PC-9 (cell line): Measurements from ENCODE around the gene OSCP1.

ENCODE experiments used
- EZH2 ChIP-seq: fragments of 200-600 bp; sonication (generic); IDR thresholded peaks from 2 replicates; pipeline ENCODE4 v1.8.0; 2017; ENCODE audit warnings: antibody characterized with exemption, low read depth
- TF ChIP-seq, protein P1 (sequence below): fragments of 200-600 bp; sonication (generic); conservative IDR thresholded peaks from 2 replicates; pipeline ENCODE4 v1.6.1; 2017; ENCODE audit warnings: mixed run types, antibody characterized with exemption, mild to moderate bottlenecking, moderate library complexity

- TF ChIP-seq, protein P1, sequence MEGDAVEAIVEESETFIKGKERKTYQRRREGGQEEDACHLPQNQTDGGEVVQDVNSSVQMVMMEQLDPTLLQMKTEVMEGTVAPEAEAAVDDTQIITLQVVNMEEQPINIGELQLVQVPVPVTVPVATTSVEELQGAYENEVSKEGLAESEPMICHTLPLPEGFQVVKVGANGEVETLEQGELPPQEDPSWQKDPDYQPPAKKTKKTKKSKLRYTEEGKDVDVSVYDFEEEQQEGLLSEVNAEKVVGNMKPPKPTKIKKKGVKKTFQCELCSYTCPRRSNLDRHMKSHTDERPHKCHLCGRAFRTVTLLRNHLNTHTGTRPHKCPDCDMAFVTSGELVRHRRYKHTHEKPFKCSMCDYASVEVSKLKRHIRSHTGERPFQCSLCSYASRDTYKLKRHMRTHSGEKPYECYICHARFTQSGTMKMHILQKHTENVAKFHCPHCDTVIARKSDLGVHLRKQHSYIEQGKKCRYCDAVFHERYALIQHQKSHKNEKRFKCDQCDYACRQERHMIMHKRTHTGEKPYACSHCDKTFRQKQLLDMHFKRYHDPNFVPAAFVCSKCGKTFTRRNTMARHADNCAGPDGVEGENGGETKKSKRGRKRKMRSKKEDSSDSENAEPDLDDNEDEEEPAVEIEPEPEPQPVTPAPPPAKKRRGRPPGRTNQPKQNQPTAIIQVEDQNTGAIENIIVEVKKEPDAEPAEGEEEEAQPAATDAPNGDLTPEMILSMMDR: no peak
- no peak for TF ChIP-seq EZH2
Observed at GRCh38 chr1:36494971-36495370, 44.7 kb upstream of the OSCP1 start.
